HUES64 (cell line): Measurements from ENCODE around the gene TMOD1.
"Not testable (repeated sequence)": the region's sequence is repeated elsewhere in the genome, so short reads cannot be mapped to it uniquely, and the experiment has no call there.

Experiments
- H3K27ac ChIP-seq: 2 replicates; pipeline ENCODE4 v1.7.0; 2013; ENCODE audit warnings: low read depth, low read length, inconsistent platforms
- H3K27me3 ChIP-seq: 2 replicates; pipeline ENCODE4 v1.6.1; 2013; ENCODE audit warnings: mild to moderate bottlenecking, low read length; ENCODE audit not compliant: insufficient read depth
- H3K36me3 ChIP-seq: 2 replicates; pipeline ENCODE4 v1.6.1; 2013; ENCODE audit warnings: mild to moderate bottlenecking, low read length; ENCODE audit not compliant: insufficient read depth
- H3K4me1 ChIP-seq: 2 replicates; pipeline ENCODE4 v1.6.1; 2013; ENCODE audit warnings: mild to moderate bottlenecking, low read length, moderate library complexity; ENCODE audit not compliant: insufficient read depth
- H3K4me3 ChIP-seq: 2 replicates; pipeline ENCODE4 v1.5.1; 2013; ENCODE audit warnings: mild to moderate bottlenecking, low read length, moderate library complexity
- H3K9ac ChIP-seq: 2 replicates; pipeline ENCODE4 v1.6.1; 2013; ENCODE audit warnings: mild to moderate bottlenecking, low read depth, low read length
- H3K9me3 ChIP-seq: 2 replicates; pipeline ENCODE4 v1.6.1; 2013; ENCODE audit warnings: low read depth, low read length; ENCODE audit not compliant: insufficient read depth
- WGBS: fragments of 150-250, 120-280 bp; methylation state at CpG from one replicate; pipeline ENCODE4 v1.1.7; 2013; ENCODE audit warnings: missing lambda C conversion rate; 5-methylcytosine and 5-hydroxymethylcytosine counted together

The TMOD1 gene

GRCh38 chr9:97572892-97573365, 71.5 kb downstream of the TMOD1 start:
- Histone ChIP-seq H3K4me1 (no peaks in the 10 kb centered on the region), H3K4me3 (no peak overlapping the region), H3K36me3 (no peaks in the 10 kb centered on the region), H3K27me3 (no peaks in the 10 kb centered on the region), H3K9ac (no peak overlapping the region), H3K27ac (no peak overlapping the region), H3K9me3 (no peaks in the 10 kb centered on the region)
- WGBS: 90% methylated on average over 6 of the region's 6 CpGs

GRCh38 chr9:97573482-97574073, 72.1 kb downstream of the TMOD1 start:
- Histone ChIP-seq H3K9me3 (no peaks in the 10 kb centered on the region), H3K4me3 (no peak overlapping the region), H3K27ac (no peak overlapping the region), H3K36me3 (no peaks in the 10 kb centered on the region), H3K4me1 (no peaks in the 10 kb centered on the region), H3K27me3 (no peaks in the 10 kb centered on the region), H3K9ac (no peak overlapping the region)
- WGBS: 93% methylated on average over 5 of the region's 5 CpGs

GRCh38 chr9:97574101-97574571, 72.7 kb downstream of the TMOD1 start:
- H3K4me1 ChIP-seq, H3K9ac ChIP-seq, H3K36me3 ChIP-seq, H3K27me3 ChIP-seq, H3K4me3 ChIP-seq, H3K27ac ChIP-seq, H3K9me3 ChIP-seq: not testable (repeated sequence)
- 96% methylated on average over 43 of the region's 47 CpGs for WGBS

GRCh38 chr9:97574921-97575672, 73.6 kb downstream of the TMOD1 start:
- H3K9me3 ChIP-seq, H3K9ac ChIP-seq, H3K27ac ChIP-seq, H3K27me3 ChIP-seq, H3K4me1 ChIP-seq, H3K36me3 ChIP-seq, H3K4me3 ChIP-seq: not testable (repeated sequence)
- 90% methylated on average over 21 of the region's 21 CpGs for WGBS

- Histone ChIP-seq H3K27ac (no peak overlapping the region), H3K27me3 (no peaks in the 10 kb centered on the region), H3K9ac (no peak overlapping the region), H3K4me3 (no peak overlapping the region), H3K9me3 (no peaks in the 10 kb centered on the region), H3K36me3 (no peaks in the 10 kb centered on the region), H3K4me1 (no peaks in the 10 kb centered on the region)
- 91% methylated on average over 11 of the region's 11 CpGs for WGBS
These were observed 74.3 kb downstream of the TMOD1 start for GRCh38 chr9:97575673-97576200.

- no peaks in the 10 kb centered on the region for H3K27me3 ChIP-seq
- no peak overlapping the region for H3K9ac ChIP-seq
- no peak overlapping the region for H3K4me3 ChIP-seq
- no peaks in the 10 kb centered on the region for H3K9me3 ChIP-seq
- H3K36me3 ChIP-seq: no peaks in the 10 kb centered on the region
- H3K27ac ChIP-seq: no peak overlapping the region
- WGBS: 94% methylated on average over 5 of the region's 5 CpGs
- H3K4me1 ChIP-seq: no peaks in the 10 kb centered on the region
These were observed 75.6 kb downstream of the TMOD1 start for GRCh38 chr9:97577051-97577450.

- Histone ChIP-seq H3K4me3 (no peak overlapping the region), H3K27ac (no peak overlapping the region), H3K36me3 (no peaks in the 10 kb centered on the region), H3K4me1 (no peaks in the 10 kb centered on the region), H3K9ac (no peak overlapping the region), H3K27me3 (no peaks in the 10 kb centered on the region), H3K9me3 (no peaks in the 10 kb centered on the region)
- 85% methylated on average over 5 of the region's 5 CpGs for WGBS
These were observed 77.4 kb downstream of the TMOD1 start for GRCh38 chr9:97578846-97579245.

GRCh38 chr9:97579914-97580313, 78.4 kb downstream of the TMOD1 start:
- Histone ChIP-seq H3K9ac (no peak overlapping the region), H3K4me3 (no peak overlapping the region), H3K27me3 (no peaks in the 10 kb centered on the region), H3K9me3 (no peaks in the 10 kb centered on the region), H3K27ac (no peak overlapping the region), H3K36me3 (no peaks in the 10 kb centered on the region), H3K4me1 (no peaks in the 10 kb centered on the region)
- WGBS: 85% methylated on average over 2 of the region's 2 CpGs

- H3K27me3 ChIP-seq, H3K4me3 ChIP-seq, H3K36me3 ChIP-seq, H3K27ac ChIP-seq, H3K4me1 ChIP-seq, H3K9ac ChIP-seq, H3K9me3 ChIP-seq: not testable (repeated sequence)
- no CpG with 5 or more reads among the region's 3 CpGs for WGBS
These were observed 80.1 kb downstream of the TMOD1 start for GRCh38 chr9:97581590-97581989.

GRCh38 chr9:97584778-97585177, 83.3 kb downstream of the TMOD1 start:
- no CpG with 5 or more reads among the region's 2 CpGs for WGBS
- H3K4me1 ChIP-seq: not testable (repeated sequence)

GRCh38 chr9:97586909-97587308, 85.4 kb downstream of the TMOD1 start:
- WGBS: 86% methylated on average over 6 of the region's 7 CpGs
- not testable (repeated sequence) for H3K4me1 ChIP-seq, H3K36me3 ChIP-seq, H3K27me3 ChIP-seq, H3K4me3 ChIP-seq, H3K27ac ChIP-seq, H3K9me3 ChIP-seq, H3K9ac ChIP-seq

More at GRCh38 chr9:97584778-97585177, 83.3 kb downstream of the TMOD1 start:
- not testable (repeated sequence) for H3K27ac ChIP-seq, H3K9ac ChIP-seq, H3K27me3 ChIP-seq, H3K4me3 ChIP-seq, H3K36me3 ChIP-seq, H3K9me3 ChIP-seq
